NCI-H1105 treated with DMSO at 0.1 percent for 48 hours (cell line): Measurements from ENCODE around the gene DCTN1.
"Not testable (repeated sequence)": the region's sequence is repeated elsewhere in the genome, so short reads cannot be mapped to it uniquely, and the experiment has no call there.

Experiments used
- DNase-seq: peaks from one replicate; lab custom pipeline; 2025; lab: John Stamatoyannopoulos, UW

The DCTN1 gene

DNA sequence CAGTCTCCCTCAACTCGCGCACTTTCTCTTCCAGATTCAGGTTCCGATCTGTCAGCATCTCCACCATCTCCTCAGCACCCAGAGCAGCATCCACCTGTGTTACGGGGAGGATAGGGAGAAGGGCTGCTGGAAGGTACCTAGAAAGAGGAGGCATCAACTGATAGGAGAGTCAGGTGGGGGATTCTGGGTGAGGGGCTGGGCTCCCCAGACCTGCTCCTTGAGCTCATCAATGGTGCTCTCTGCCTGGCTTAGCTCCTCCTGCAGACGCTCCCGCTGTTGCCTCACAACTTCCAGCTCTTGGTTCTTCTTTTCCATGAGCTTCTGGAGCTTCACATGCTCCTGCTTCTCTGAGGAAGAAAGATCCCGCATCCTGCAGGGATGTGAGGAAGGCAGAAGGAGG, 10.1 kb downstream of the DCTN1 start:
- DNase-seq = no peak

DNA sequence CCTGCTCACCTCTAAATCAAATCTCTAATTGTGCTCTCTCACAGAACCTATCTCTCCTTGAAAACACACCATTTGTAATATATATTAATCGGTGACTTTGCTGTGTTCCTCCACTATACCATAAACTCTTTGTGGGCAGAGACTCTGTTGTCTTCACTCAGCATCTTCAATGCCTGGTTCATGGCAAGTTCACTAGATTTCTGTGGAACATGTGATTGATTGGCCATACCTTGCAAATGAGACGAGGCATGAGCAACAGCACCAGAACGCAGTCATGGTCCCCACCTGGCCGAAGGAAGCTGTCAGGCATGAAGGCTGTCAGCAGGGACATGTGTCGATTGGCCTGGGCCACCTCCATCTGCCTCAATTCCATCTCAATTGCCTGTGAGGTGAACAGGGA, 11.6 kb downstream of the DCTN1 start:
- DNase-seq = no peak

DNA sequence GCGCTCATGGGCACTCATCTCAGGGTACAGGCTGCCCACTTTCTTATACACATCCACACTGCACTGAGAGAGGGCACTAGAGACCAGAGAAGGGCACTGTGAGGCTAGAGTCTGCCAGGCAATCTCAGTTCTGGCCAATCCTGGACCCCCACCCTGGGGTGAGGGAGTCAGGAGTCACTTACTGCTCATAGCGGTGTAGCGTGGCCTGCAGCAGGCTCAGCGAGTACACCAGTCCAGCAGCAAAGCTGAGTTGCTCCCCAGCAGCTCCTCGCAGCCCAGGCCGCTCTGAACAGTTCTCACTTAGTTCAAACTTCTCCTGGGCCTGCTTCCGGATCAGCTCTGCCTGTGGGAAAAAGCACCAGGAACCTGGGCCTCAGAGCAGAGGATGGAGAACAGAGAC, 12.3 kb downstream of the DCTN1 start:
- DNase-seq = no peak

DNA sequence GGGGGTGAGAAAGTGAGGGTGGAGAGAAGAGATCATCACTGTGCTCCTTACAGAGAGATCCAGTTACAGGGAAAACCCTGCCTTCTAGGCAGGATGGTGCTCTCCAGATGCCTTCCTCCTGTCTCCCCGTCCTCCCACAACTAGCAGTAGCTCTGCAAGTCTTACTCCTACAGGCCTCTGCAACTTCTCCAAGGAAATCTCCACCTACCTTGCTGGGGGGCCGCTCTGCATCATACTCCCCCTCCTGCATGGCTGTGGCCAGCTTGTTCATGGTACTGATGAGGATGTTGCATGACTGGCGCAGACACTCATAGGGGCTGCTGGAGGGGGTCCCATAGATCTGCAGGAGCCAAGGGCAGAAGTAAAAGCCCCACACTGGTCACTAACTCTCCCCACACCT, 14.1 kb downstream of the DCTN1 start:
- DNase-seq = no peak

DNA sequence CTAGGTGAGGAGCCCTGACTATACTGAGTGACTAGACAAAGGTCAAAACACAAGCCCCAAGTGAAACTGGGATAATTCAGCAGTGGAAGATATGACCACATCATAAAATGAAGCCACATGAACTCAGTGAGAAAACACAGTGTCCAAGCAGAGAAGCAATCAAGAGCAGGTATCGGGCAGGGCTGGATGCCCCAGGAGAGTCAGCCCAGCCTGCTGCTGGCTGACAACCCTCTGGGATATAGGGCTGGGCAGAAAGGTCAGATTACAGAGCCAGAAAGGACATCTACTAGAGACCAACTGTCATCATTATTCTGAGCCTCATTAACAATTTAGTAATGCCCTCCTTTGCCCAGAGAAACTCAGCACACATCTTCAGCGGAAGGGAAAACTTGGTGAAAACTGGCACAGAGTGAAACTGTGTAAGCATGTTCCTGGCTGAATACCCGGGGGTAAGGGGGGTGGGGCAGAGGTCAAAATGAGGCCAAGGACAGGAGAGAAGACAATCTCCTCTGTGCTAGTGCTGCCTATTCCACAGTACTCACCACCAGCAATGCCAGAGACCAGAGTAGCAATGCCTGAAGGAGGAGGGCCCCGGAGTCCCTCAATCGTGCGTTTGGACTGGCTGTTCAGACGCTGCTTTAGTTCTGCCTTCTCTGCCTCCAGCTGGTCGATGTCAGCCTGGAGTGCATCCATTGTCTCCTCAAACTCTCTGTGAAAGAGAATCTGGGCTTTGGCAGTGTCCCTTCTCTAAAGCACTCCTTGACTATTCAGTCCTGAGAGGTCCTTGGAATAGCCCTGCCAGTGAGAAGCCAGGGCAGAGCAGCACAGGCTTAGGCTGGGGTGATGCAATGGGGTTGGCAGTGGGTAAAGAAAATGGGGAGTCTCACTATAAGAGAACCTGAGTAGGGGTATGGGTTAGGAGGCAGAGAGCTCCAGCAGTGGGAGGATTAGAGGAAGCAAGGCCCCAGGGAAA, 15.3 kb downstream of the DCTN1 start:
- no peak for DNase-seq

DNA sequence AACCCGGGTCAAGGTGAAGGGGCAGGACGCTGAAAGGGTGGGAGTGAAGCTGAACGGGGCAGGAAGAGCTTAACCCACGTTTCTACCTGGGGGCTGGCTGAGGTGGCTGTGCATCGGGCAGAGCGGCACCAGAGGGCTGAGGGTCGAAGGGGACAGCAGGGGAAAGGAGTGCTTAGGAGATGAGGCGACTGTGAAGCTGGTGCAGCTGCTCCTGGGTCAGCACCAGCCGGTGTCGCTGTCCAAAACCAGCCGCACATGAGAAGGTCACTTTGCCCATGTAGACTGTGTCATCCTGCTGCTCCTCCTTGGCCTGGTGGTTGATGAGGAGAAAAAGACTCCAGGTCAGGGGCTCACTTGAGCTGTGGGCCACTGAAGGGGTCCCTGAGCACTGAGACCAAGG, 18.8 kb downstream of the DCTN1 start:
- no peak for DNase-seq

DNA sequence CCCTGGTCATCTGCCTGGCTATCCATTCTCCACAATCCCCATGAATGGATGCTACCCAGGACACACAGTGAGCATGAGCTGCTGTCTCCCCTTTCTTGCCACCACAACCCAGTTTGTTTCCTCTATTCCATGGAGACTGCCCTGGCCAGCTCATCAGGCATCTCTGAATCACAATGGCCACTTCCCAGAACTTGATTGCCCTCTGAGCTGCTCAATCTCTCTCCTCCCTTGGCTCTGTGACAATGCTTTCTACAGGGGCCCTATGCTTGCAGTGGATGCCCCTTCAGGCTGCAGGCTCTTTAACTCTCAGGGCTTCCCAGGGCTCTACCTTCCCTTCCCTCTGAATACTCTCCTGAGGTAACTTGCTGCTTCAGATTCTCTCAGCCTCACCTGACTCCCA, 22.5 kb downstream of the DCTN1 start:
- DNase-seq = no peak

DNA sequence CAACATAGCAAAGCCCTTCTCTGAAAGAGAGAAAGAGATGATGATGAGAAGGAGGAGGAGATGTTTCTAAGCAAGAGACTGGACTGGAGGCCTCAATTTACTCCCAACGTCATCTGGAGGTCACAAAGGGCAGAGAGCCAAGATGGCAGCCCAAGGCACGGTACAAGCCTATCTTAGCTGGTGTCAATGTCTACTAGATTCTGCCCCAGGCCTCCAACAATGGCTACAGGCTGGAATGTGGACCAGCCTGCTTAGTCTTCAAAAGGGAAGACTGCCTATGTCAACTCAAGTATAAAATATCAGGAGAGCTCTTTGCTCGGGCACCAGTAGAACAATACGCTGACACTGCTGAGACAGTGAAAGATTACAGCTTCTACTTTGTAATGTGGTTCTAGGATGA, 30.2 kb downstream of the DCTN1 start:
- DNase-seq = no peak

DNA sequence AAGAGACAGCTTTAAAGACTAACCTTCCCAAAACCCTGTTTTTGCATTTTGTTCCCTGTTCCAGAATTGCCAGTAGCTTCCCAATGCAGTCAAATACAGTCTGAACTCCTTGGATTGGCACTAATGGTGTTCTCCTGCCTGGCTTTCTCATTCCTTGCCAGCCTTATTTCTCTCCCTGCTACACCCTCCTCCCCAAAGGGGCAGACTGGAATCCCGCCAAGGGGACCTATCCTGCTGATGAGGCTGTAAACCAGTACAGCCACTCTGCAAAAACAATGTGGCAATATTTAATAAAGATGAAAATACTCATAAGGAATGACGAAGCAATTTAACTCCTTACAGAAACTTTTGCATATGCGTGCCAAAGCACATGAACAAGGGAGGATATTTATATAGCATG, 32.4 kb downstream of the DCTN1 start:
- no peak for DNase-seq

DNA sequence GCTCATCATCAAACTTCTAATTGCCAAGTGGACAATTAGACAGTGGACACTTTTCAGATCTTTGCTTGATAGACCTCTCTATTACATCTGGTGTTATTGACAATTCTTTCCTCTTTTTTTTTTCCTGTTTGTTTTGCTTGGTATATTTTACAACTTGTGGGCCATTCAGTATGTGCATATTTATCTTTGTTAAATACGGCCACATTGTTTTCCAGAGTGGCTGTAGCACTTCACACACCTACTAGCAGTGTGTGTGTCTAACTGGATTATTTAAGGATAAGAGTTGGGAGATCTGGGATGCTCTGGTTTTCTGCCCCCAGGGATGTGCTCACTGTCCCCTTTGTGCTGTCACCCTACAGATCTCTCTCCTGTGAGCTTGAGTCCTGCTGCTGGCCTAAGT, 32.8 kb downstream of the DCTN1 start:
- DNase-seq = no peak

DNA sequence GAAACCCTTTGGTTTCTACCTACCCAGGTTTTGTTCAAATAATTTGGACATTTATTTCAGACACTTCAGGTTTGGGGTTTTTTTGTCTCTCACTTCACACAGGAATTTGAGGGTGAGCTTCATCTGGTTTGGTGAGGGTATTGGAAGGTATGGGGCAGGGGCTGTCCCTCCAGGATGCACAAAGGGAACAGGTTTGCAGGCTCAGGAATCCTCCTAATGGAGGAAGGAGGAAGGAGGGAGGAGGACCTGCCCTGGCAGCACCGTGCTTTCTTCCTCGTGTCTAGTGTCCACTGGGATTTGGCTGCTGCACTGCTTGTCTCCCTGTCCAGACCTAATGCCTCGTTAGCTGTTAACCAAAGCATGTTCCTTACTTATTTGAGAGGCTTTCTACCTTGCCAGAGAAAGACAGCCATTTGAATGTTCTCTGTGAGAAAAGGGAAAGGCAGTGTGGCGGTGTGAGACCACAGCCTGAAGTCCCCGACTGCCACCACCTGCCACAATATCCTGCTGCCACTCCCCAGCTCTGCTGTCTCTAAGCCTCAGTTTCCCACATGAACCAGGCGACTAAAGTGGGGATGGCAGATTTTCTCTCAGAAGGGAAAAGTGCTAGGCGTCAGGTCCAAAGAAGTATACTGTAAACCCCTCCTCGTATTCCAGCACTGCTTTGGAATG, 34.7 kb downstream of the DCTN1 start:
- no peak for DNase-seq

DNA sequence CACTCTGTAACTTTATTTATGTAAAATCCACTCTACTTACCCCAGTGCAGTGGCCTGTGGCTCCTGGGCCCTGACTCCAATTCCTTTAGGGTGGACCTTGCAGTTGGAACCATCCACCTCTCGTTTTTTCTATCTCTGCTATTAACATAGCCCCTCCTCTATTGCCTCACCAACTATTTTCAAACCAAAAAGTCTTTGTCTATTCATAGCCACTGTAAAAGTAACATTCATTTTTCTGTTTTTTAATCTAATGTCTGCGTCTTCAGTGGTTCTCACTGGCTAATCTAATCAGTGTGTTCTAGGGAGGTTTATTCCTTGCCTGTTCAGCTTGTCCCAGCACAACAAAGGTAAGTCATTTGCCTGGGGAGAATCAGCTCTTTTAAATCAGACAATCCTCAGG, 36.8 kb downstream of the DCTN1 start, which contains the start of gene SLC4A5:
Gene SLC4A5 (minus strand): TSS at position 101 of the 400 bp plus-strand sequence. CDS start 28,393 bp downstream, outside the sequence.
- DNase-seq = no peak

DNA sequence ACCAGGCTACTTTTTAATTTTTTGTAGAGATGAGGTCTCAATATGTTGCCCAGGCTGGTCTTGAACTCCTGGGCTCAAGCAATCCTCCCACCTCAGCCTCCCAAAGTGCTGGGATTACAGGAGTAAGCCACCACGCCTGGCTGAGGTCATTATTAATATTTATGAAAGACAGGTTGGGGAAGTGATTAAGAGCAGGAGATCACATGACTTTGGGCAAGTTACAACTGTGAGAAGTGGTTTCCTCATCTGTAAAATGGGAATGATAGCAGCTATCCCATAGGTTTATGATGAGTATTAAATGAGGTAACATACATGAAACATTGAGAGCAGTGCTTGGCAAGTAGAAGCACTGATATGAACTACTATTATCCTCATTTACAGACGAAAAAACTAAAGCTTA, 43.9 kb downstream of the DCTN1 start:
- DNase-seq = not testable (repeated sequence)

DNA sequence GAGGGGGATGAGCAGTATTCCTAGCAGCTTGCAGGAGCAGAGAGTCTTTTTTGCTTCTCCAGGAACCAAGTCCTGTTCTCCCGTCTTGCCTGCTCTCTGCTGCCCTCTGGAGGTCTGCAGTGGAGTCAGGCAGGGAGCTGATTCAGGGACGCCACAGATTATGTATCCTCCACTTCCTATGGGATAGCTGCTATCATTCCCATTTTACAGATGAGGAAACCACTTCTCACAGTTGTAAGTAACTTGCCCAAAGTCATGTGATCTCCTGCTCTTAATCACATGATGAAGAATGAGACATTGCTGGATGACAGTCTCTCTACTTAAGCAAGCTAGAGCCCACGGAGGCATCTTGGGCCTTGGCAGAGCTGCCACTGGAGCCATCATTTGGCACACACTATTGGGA, 45.2 kb downstream of the DCTN1 start:
- DNase-seq = peak; percentile 58

DNA sequence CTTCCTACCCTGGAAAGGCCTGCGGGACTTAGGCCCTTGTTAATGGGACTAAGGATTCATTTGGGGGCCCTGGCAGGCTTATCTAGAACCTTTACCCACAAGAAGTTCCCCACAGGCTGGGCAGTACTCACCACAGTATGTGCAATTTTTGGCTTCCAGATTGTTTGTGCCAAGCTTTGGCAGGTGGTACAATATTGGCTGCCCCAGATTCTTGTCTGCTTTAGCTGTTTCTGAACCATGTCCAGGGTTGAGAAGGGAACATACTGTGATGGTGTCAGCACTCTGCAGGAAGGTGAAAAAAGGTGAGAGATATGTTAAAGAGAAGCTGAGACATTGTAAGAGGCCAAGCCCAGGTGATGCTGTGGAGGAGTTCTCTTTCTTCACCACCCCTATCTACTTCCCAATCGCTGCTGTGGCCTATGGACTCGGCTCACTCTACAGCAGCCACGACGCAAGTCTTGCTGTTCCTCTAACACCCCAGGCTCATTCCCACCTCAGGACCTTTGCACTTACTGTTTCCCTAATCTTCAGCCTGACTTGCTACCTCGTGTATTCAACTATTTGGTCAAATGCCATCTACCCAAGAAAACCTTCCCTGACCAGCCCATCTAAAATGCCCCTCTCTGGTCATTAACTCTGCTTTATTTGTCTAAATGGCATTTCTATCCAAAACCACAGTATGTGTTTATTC, 46.1 kb downstream of the DCTN1 start:
- no peak for DNase-seq

DNA sequence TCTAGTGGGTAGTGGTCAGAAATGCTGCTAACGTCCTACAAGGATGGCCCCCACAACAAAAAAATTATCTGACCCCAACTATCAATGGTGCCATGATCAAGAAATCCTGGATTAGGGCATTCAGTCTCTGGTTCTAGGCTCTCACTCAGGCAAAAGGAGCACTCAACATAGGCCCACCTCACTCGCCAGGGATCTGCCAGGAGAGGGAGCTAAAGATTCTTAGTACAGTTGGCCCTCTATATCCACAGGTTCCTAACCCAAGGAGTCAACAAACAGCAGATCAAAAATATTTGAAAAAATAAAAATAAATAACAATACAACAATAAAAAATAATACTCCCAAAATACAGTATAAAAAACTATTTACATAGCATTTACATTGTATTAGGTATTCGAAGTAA, 46.9 kb downstream of the DCTN1 start:
- DNase-seq = peak; percentile 34

DNA sequence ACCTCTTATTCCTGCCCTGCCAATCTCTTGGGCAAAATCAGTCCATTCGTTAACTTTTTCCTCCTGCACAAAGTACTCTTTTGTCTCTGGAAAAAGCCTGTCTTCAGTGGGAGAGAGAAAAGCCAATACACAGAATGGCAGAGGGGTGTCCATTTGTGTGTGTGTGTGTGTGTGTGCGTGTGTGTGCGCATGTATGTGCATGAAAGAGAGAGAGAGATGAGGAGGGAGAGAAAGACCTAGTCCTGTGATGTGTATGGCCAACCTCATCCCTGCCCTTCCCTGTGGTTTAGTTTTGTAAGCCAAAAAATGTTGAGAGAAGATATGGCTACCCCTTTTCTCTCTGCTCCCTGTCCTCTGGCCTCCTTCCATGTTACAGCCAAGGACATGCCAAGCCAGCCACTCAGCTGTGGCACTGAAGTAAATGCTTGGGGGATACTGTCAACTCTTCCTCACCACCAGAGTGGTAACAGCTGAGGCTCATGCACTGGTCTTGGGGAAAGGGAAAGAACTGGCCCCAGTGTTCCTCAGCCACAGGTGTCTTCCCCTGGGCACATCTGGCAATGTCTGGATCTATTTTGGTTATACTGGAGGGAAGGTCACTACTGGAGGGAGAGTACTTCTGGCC, 47.4 kb downstream of the DCTN1 start:
- no peak for DNase-seq

DNA sequence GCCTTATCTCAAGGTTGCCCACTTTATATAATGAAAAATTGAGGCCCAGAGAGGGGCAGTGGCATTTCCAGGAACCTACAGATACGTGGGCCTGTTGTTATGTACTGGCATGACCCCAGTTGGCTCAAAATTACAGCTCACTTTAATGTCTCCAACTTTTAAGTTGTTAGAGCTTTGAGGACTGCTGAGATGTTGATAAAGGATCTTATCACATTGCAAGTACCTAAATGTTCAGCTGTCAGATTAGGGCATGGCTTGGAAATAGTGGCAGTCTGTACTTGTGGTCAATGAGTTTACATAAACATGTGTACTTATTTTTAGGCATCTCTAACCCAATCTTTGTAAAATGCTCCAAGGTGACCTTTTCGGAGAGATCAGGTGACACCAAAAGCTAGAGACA, 51.5 kb downstream of the DCTN1 start:
- no peak for DNase-seq

DNA sequence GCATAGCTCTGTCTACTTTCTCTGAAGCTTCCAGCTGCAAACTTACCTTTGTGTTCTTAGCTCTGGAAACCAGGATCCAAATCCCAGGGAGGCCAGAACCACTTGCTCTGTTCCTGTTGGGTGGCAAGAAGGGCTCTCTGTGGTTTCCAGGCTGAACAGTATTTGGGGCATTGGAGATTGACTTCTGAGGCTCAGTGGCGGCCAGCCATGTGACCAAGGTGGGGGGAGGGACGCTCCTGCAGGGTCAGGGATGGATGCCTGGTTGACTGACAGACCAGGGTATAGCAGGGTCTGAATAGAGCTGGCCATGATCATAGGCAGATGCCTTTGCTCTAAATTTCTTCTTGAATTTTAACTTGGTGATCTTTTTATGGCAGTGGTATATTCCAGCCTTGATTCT, 52.0 kb downstream of the DCTN1 start:
- no peak for DNase-seq

DNA sequence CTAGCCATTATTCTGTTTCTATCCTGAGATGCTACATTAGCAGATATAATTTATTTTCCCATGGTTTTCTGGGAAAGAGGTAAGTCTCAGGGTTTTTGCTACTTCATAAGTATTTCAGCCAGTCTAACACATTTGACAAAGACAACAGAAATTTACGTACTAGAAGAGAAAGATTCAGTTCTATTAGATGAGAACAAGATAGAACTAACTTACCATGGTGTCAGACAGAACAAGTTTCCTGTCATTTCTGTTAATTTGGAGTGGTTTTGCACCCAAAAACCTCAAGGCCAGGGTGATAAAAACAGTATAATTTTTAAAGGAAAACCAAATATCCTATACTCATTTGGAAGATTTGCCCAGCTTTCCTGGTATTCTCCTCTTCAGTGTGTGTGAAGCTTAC, 52.5 kb downstream of the DCTN1 start:
- DNase-seq = no peak

DNA sequence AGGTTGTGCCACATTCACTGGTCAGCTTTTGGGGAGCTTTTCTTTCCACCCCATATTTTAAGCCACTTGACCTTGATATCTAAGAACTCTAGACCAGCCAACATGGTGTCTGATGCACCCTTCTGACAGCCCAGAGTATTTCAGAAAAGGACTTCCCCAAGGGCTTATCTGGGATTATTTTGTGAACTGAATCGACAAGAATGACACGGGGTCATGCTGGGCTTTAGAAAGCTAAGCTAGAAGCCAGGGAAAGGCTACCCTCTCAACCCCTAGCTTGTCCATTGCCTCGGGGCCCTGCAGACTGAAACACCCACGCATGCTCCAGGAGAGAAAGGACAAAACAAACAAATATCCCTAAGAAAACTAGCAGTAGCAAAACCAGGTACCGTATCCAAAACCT, 52.9 kb downstream of the DCTN1 start:
- no peak for DNase-seq

DNA sequence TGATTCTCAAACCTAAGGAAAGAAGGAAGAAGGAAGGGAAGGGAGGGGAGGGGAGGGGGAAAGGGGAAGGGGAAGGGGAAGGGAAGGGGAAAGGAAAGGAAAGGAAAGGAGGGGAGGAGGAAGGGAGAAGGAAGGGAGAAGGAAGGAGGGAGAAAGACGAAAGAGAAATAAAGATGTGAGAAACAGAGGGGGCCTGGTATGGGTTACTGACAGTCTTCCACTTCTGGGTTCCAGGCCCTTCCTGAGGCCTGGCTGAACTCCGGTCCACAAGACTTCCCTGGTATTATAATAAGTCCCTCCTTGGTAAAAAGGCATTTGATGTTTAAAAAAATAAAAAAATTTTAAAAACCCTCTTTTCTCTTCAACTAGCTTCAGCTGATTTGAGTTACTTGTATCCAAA, 54.3 kb downstream of the DCTN1 start:
- DNase-seq = no peak
